RWPE2 (cell line): Measurements from ENCODE around the gene MAP3K4.

Source experiments
- ATAC-seq: fragments of 200-7000 bp; cut with Tn5 transposase; 3 replicates; pipeline ENCODE4 v1.9.1; 2021; ENCODE audit warnings: low read depth
- DNase-seq: peaks from one replicate; pipeline ENCODE4 v3.0.0-alpha.2; 2020; ENCODE audit warnings: low spot score
- H3K27ac ChIP-seq: fragments of 450-650 bp; 2 replicates; pipeline ENCODE4 v1.5.1; 2017; ENCODE audit warnings: mild to moderate bottlenecking; ENCODE audit not compliant: poor library complexity, severe bottlenecking
- H3K27me3 ChIP-seq: fragments of 250-450 bp; sonication (Bioruptor Pico); 2 replicates; pipeline ENCODE4 v1.5.1; 2021; ENCODE audit warnings: mild to moderate bottlenecking, moderate library complexity; ENCODE audit not compliant: insufficient read depth, poor library complexity, severe bottlenecking
- H3K36me3 ChIP-seq: fragments of 250-450 bp; sonication (Bioruptor Pico); 2 replicates; pipeline ENCODE4 v1.5.1; 2020; ENCODE audit warnings: low read depth, mild to moderate bottlenecking, moderate library complexity
- H3K4me1 ChIP-seq: fragments of 250-450 bp; sonication (Bioruptor Pico); 2 replicates; pipeline ENCODE4 v1.5.1; 2021; ENCODE audit warnings: mild to moderate bottlenecking, moderate library complexity; ENCODE audit not compliant: insufficient read depth, poor library complexity, severe bottlenecking
- H3K4me3 ChIP-seq: fragments of 250-450 bp; sonication (Bioruptor Pico); 2 replicates; pipeline ENCODE4 v1.5.1; 2021; ENCODE audit warnings: mild to moderate bottlenecking, moderate library complexity; ENCODE audit not compliant: severe bottlenecking
- H3K9me3 ChIP-seq: fragments of 250-450 bp; sonication (Bioruptor Pico); 2 replicates; pipeline ENCODE4 v1.5.1; 2021; ENCODE audit warnings: mild to moderate bottlenecking, moderate library complexity; ENCODE audit not compliant: severe bottlenecking
- TF ChIP-seq, protein P1 (sequence below): fragments of 450-650 bp; IDR thresholded peaks from one replicate; pipeline ENCODE4 v1.5.1; 2017; ENCODE audit warnings: mild to moderate bottlenecking, moderate library complexity; ENCODE audit not compliant: poor library complexity, severe bottlenecking

MAP3K4 gene

DNA sequence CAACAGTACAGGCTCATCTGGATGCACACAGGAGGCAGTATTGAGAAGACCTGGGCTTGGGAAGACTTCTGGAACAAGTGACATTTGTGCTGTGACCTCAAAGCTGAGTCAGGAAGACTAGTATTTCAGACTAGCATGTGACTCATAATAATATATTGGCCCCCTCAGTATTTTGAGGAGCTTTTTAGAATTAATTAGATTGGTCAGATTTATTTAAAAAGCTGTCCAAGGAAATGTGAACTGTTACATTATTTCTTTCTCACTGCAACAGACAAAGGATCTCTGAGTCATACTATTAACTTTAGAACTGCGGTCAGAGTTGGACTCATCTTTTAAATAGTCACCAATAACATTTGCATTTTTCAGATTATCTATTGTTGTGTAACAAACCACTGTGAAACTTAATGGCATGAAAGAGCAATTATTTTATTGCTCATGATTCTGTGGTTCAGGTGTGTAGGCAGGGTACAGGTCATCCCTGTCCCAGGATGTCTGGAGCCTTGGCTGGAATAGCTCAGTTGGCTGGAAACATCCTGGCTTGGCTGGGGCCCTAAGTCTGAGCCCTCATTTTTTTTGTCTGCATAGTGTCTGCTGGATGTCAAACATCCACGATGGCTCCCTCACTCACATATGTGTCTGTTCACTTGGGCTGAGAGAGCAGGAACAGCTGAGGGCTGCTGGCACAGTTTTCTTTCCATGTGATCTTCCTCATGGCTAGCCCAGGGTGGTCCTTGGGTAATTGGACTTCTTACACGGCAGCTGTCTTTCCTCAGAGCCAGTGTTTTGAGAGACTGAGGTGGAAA lies 46.9 kb downstream of the MAP3K4 start:
- peak; percentile 95 for ATAC-seq
- no peak overlapping the region for H3K4me3 ChIP-seq
- peak; percentile 75 for DNase-seq
- H3K36me3 ChIP-seq = peaks cover 51% of the 10 kb centered on the region
- TF ChIP-seq, protein P1, sequence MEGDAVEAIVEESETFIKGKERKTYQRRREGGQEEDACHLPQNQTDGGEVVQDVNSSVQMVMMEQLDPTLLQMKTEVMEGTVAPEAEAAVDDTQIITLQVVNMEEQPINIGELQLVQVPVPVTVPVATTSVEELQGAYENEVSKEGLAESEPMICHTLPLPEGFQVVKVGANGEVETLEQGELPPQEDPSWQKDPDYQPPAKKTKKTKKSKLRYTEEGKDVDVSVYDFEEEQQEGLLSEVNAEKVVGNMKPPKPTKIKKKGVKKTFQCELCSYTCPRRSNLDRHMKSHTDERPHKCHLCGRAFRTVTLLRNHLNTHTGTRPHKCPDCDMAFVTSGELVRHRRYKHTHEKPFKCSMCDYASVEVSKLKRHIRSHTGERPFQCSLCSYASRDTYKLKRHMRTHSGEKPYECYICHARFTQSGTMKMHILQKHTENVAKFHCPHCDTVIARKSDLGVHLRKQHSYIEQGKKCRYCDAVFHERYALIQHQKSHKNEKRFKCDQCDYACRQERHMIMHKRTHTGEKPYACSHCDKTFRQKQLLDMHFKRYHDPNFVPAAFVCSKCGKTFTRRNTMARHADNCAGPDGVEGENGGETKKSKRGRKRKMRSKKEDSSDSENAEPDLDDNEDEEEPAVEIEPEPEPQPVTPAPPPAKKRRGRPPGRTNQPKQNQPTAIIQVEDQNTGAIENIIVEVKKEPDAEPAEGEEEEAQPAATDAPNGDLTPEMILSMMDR = peak; percentile 52
- H3K4me1 ChIP-seq = peaks cover 33% of the 10 kb centered on the region
- peaks cover under 1% of the 10 kb centered on the region for H3K9me3 ChIP-seq
- H3K27ac ChIP-seq = peak overlapping the region; percentile 96
- H3K27me3 ChIP-seq = no peaks in the 10 kb centered on the region

DNA sequence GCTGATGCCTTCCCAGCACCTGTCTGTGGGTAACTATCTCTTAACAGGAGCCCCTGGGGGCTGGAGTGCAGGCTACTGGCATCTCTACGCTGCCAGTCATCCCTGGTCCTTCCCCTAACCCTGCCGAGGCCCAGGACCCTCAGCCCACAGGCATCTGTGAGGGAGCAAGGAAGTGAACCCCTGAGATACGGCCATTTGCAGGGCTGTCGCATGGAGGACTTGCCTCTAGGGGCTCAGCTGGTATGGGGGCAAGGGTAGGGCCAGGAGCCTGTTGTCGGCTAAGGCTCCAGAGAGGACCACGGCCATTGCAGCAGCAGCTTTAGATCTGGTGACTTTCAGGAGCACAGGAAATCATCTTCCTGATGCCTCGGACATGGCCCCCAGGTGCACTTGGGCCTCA lies 49.7 kb downstream of the MAP3K4 start:
- Histone ChIP-seq H3K27ac (no peak overlapping the region), H3K27me3 (no peaks in the 10 kb centered on the region), H3K9me3 (no peaks in the 10 kb centered on the region), H3K4me3 (no peak overlapping the region), H3K4me1 (peaks cover 22% of the 10 kb centered on the region), H3K36me3 (peaks cover 49% of the 10 kb centered on the region)
- ATAC-seq = no peak
- DNase-seq = no peak
- TF ChIP-seq, protein P1 = no peak

DNA sequence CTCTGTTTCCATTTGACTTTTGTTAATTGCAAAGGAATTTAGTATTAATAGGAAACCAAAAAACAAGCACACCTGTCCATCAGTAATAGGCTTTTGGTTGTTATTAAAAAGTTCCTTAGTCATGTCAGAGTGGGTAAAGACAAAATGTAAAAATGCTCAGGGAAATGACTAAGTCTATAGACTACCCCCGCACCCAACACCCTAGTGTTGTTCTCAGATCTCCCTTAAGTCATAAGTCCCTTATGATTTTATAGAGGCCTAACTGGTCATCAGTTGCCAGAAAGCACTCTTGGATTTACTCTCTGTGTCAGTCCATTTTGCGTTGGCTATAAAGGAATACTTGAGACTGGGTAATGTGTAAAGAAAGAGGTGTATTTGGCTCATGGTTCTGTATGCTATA lies 52.8 kb downstream of the MAP3K4 start:
- peaks cover 4% of the 10 kb centered on the region for H3K4me1 ChIP-seq
- no peaks in the 10 kb centered on the region for H3K9me3 ChIP-seq
- TF ChIP-seq, protein P1 = no peak
- H3K4me3 ChIP-seq = no peak overlapping the region
- no peak overlapping the region for H3K27ac ChIP-seq
- DNase-seq = no peak
- H3K27me3 ChIP-seq = no peaks in the 10 kb centered on the region
- ATAC-seq = no peak
- peaks cover 46% of the 10 kb centered on the region for H3K36me3 ChIP-seq

DNA sequence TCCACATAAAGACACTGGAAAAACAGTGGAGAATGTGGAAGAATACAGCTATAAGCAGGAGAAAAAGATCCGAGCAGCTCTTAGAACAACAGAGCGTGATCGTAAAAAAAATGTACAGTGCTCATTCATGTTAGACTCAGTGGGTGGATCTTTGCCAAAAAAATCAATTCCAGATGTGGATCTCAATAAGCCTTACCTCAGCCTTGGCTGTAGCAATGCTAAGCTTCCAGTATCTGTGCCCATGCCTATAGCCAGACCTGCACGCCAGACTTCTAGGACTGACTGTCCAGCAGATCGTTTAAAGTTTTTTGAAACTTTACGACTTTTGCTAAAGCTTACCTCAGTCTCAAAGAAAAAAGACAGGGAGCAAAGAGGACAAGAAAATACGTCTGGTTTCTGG lies 57.1 kb downstream of the MAP3K4 start:
- no peak for DNase-seq
- Histone ChIP-seq H3K36me3 (peaks cover 30% of the 10 kb centered on the region), H3K27ac (no peak overlapping the region), H3K4me3 (no peak overlapping the region), H3K27me3 (no peaks in the 10 kb centered on the region), H3K9me3 (no peaks in the 10 kb centered on the region), H3K4me1 (no peaks in the 10 kb centered on the region)
- no peak for ATAC-seq
- TF ChIP-seq, protein P1 = no peak

DNA sequence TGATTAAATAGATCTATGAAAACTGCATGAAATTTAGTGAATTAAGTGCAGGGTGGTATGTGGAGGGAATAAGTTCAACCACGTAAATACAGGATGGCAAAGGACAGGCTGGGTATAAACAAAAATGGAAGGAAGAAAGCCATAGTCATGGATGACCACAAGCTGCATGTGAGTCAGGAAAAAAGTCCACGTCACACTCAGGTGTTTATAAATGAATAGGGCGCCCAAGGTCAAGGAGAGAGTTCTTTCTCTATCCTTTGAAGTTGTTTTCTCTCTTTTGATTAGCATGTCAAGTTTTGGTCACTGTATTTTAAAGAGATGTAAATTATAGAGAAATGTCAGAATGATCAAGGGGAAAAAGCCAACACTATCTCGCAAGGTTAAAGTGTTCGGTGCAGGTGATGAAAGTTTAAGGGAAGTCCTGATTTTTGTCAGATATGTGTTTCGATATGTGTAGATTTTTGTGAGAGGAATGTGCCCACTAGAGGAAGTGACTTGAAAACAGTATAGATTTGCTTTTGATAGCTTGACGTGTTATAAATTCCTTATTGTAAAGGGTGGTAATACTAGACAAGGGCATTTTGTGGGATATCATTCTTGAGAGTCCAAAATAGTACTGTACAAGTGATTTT lies 58.7 kb downstream of the MAP3K4 start:
- DNase-seq = no peak

More for the DNA sequence above, 58.7 kb downstream of the MAP3K4 start:
- TF ChIP-seq, protein P1 = no peak
- H3K4me3 ChIP-seq = no peak overlapping the region
- H3K36me3 ChIP-seq = peaks cover 24% of the 10 kb centered on the region
- H3K27me3 ChIP-seq = no peaks in the 10 kb centered on the region
- H3K9me3 ChIP-seq = no peaks in the 10 kb centered on the region
- ATAC-seq = no peak
- no peaks in the 10 kb centered on the region for H3K4me1 ChIP-seq
- no peak overlapping the region for H3K27ac ChIP-seq
